GM19452 (cell line): ENCODE results near the gene HBB.
A peak's percentile ranks its signal among the peaks of the same experiment; 100 is the strongest.

Source experiments
- ATAC-seq: cut with Tn5 transposase; IDR thresholded peaks from one replicate; pipeline ENCODE4 v1.9.1; 2021; ENCODE audit not compliant: unreplicated experiment

The HBB gene

GRCh38 chr11:5228124-5228523 lies 1.3 kb upstream of the HBB start:
- no peak for ATAC-seq

GRCh38 chr11:5227681-5228080 lies 810 bp upstream of the HBB start:
- no peak for ATAC-seq

DNA sequence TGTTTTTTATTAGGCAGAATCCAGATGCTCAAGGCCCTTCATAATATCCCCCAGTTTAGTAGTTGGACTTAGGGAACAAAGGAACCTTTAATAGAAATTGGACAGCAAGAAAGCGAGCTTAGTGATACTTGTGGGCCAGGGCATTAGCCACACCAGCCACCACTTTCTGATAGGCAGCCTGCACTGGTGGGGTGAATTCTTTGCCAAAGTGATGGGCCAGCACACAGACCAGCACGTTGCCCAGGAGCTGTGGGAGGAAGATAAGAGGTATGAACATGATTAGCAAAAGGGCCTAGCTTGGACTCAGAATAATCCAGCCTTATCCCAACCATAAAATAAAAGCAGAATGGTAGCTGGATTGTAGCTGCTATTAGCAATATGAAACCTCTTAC lies 1.4 kb downstream of the HBB start:
- ATAC-seq: no peak

DNA sequence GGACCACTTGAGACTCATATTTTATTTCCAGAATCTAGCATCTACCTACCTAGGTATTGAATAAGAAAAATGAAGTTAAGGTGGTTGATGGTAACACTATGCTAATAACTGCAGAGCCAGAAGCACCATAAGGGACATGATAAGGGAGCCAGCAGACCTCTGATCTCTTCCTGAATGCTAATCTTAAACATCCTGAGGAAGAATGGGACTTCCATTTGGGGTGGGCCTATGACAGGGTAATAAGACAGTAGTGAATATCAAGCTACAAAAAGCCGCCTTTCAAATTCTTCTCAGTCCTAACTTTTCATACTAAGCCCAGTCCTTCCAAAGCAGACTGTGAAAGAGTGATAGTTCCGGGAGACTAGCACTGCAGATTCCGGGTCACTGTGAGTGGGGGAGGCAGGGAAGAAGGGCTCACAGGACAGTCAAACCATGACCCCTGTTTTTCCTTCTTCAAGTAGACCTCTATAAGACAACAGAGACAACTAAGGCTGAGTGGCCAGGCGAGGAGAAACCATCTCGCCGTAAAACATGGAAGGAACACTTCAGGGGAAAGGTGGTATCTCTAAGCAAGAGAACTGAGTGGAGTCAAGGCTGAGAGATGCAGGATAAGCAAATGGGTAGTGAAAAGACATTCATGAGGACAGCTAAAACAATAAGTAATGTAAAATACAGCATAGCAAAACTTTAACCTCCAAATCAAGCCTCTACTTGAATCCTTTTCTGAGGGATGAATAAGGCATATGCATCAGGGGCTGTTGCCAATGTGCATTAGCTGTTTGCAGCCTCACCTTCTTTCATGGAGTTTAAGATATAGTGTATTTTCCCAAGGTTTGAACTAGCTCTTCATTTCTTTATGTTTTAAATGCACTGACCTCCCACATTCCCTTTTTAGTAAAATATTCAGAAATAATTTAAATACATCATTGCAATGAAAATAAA lies 2.1 kb downstream of the HBB start:
- no peak for ATAC-seq

GRCh38 chr11:5223686-5224085 lies 3.2 kb downstream of the HBB start:
- ATAC-seq: no peak

DNA sequence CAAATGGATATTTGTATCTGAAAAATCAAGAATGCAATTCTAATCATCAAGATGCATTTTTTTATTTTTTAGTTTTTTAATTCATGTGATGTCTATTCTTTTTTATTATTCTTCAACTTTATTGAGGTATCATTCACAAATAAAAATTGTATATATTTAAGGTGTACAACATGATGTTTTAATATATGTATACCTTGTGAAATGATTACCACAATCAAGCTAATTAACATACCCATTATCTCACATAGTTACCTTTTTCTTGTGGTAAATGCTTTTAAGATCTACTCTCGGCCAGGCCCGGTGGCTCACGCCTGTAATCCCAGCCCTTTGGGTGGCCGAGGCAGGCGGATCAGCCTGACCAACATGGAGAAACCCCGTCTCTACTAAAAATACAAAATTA lies 3.7 kb downstream of the HBB start:
- no peak for ATAC-seq

DNA sequence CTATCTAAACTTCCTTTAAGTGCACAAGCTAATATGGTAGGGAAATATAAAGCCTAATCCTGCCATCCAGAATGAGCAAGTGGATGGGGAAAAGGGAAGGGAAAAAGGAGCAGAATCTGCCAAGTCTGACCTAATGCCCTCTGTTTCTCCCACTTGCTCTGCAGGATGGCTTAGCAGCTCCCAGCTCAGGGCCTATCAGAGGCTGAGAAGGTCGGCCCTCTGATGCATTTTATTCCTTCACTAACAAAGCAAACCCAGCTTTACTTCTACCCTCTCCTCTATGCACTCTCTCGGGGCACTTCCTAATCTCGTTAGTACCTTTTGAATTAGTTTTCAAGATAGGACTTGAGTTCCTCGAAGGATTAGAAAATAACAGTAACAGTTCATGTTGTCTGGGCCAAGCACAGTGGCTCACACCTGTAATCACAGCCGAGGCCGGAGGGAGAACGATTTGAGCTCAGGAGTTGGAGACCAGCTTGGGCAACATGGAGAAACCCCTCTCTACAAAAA lies 16.4 kb downstream of the HBB start:
- no peak for ATAC-seq

DNA sequence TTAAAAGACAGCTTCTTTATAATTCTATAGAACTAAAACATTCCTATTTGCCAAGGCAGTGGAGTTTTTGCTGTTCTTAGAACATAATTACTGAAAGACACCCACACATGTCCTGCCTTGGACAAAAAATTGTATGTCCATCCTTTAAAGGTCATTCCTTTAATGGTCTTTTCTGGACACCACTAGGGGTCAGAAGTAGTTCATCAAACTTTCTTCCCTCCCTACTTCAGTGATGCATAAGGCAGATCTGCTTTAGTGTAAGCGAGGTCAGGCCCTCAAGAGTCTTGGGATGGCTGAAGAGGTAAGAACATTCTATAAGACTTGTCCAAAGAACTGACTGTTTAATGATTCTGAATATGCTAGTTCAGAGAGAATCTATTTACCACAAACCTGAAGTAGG lies 22.1 kb downstream of the HBB start:
- peak; percentile 60 for ATAC-seq

DNA sequence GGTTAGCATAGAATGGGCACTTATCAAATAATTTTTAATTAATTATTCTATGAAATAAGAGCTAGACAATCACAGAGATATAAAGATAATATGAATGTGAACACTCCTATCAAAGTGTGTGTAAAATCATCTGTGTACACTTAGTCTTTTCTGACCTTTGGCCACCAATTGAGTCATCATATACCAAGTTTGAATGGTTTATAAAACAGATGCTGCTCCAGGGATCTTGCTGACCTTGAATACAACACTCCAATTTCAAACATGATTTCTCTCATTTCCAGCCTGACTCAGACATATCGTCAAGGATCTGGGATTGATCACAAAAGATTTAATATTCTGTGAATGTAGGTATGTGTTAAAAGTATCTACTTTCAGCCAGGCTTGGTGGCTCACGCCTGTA lies 23.5 kb downstream of the HBB start:
- ATAC-seq: no peak

DNA sequence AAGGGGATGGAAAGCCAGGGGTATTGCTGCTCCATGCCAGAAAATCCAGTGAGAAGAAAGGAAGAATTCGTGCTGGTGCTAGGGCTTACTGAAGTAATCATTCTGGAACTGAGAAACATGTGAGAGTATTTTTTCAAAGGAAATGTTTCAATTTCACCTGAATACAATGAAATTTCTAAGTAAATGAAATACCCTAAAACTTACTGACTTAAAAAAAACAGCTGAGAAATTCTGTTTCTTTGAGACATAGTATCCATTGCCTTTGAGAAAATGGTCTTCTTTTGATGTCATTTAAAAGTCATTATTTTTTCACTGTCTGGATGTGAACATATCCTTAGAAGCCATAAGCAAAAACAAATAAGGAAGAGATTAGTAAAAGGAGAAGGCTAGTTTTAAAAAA lies 26.3 kb downstream of the HBB start, which contains the start of gene OR51V1:
TSS of gene OR51V1 (minus strand) at position 101 of the 400 bp plus-strand sequence. CDS start at position 101, 0 bp downstream.
- ATAC-seq: no peak

GRCh38 chr11:5198285-5198684 lies 28.6 kb downstream of the HBB start:
- ATAC-seq: no peak

DNA sequence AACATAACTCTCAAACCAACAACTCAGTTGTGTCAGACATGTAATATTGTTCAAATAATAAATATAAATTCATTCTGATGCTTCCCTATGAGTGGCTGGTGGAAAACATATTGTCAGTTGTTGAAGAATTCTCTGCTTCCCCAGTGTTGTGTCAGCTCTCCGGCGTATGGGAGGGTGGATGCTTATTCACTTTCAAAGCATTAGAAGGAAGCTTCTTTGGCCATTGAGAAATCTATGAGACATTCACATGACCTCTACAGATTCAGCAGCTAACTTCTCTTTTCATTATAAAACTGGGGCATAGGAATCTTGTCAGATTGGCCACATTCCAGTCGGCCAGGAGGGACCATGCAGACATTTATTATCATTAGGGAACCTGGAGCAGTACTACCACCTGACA lies 29.3 kb downstream of the HBB start:
- ATAC-seq: no peak

- ATAC-seq: no peak
Observed at GRCh38 chr11:5196731-5197130, 30.1 kb downstream of the HBB start.

GRCh38 chr11:5196067-5196466 lies 30.8 kb downstream of the HBB start:
- ATAC-seq: no peak

DNA sequence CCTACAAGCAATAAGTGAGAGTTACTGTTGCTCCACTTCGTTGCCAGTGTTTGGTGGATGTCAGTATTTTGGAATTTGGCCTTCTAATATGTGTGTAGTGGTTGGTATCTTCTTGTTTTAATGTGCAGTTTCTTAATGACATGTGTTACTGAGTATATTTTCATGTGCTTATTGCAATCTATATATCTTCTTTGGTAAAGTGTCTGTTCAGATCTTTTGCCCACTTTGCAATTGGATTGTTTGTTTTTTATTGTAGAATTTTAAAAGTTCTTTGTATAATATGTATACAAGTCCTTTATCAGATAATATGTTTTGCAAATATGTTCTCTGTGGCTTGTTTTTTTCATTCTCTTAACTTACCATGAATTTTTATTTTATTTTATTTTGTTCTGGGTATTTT lies 34.1 kb downstream of the HBB start:
- ATAC-seq: no peak

GRCh38 chr11:5188201-5188600 lies 38.7 kb downstream of the HBB start:
- no peak for ATAC-seq

DNA sequence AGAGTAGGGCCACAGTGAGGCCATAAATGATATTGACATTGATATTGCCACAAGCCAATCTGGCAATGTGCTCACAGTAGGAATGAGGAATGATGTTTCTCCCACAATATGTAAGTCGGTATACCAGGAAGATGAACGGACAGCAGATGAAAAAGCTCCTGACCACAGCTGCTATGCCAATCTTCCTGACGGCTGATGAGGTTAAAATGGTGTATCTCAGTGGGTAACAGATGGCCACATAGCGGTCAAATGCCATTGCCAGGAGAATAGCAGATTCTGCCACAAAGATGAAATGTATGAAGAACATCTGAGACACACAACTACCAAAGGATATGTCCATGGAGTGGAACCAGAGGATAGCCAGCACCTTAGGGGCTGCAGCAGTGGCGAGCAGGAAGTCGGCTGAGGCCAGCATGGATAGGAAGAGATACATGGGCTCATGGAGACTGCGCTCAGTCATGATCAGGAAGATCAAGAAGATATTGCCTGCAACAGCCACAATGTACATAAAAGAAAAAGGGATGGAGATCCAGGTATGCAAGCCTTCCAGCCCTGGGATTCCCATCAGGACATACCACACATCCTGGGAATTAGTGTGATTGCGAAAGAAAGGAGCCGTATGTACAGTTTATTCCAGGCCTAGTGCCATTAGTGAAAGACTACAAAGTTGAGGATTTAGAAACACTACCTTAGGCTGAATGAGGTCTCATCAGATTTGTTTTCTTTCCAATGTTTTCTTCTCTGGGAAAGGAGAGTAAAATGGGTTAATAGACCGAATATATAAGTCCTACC lies 48.6 kb downstream of the HBB start:
- no peak for ATAC-seq
